NCI-H748 (cell line): ENCODE measurements around the gene DCBLD2.

Experiments
- DNase-seq: peaks from one replicate; lab custom pipeline; 2025; ENCODE audit not compliant: unreplicated experiment; lab: John Stamatoyannopoulos, UW

DCBLD2 gene, protein sequence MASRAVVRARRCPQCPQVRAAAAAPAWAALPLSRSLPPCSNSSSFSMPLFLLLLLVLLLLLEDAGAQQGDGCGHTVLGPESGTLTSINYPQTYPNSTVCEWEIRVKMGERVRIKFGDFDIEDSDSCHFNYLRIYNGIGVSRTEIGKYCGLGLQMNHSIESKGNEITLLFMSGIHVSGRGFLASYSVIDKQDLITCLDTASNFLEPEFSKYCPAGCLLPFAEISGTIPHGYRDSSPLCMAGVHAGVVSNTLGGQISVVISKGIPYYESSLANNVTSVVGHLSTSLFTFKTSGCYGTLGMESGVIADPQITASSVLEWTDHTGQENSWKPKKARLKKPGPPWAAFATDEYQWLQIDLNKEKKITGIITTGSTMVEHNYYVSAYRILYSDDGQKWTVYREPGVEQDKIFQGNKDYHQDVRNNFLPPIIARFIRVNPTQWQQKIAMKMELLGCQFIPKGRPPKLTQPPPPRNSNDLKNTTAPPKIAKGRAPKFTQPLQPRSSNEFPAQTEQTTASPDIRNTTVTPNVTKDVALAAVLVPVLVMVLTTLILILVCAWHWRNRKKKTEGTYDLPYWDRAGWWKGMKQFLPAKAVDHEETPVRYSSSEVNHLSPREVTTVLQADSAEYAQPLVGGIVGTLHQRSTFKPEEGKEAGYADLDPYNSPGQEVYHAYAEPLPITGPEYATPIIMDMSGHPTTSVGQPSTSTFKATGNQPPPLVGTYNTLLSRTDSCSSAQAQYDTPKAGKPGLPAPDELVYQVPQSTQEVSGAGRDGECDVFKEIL

DNA sequence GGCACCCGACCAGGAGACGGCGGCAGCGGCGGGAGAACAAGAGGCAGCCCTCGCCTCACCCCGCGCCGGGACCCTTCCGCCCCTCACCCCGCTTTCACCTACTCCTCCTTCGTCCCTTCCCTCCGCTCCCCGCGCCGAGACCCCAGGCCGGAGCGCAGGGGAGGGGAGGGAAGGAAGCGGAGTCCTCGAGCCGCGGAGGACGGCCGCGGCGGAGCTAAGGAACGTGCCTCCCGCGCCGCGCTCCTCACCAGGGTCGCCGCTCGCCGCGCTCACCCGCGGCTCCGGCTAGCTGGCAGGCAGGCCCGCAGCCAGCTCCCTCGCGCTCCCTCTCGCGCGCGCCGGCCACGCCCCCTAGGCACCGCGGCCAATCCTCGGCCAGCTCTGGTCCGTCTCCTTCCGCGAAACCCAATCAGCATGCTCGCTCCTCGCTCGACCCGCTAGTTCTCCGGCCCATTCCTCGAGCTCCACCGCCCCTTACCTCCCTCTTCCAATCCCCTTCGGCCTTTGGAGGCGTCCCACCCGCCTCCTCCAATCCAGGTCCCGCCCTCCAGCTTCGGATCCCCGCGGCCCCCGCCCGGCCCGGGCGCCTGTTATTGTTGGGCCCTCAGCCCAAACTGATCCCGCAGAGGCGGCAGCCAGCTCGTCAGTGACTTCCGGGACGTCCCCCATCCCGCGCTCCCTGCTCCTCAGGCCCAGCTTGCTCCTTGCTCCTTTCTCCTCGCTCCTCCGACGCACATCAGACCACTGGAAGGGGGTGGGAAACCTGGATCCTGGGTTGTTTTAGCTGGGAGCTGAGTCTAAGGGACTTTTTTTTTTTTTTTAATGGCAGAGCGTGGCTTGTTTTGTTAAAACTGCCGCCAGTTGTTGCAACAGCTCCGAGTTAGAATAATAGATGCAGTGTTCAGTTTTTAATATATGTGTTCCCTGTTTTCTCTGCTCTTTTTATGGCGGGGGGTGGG, at the start of gene DCBLD2:
Gene DCBLD2, minus strand, starts transcription at position 304 of the 959 bp plus-strand sequence. CDS start 369 bp downstream, outside the sequence.
- peak; percentile 92 for DNase-seq

DNA sequence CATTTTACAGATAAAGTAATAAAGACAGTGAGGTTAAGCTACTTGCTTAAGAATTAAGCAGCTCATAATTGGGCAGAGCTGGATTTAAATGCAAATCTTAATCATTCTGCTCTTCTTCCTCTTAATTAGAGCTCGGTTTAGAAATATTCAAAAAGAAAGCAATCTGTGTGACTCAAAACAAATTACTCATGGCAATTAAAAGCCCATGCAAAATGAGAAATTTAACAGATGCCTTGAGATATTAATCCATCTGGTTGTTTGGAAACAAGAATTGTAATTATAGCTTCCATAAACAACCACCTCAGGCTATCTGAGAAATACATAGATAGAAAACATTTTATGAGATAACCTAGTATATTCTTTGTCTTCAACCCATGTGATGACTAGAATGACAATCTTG, 44.2 kb upstream of the DCBLD2 start:
- no peak for DNase-seq

DNA sequence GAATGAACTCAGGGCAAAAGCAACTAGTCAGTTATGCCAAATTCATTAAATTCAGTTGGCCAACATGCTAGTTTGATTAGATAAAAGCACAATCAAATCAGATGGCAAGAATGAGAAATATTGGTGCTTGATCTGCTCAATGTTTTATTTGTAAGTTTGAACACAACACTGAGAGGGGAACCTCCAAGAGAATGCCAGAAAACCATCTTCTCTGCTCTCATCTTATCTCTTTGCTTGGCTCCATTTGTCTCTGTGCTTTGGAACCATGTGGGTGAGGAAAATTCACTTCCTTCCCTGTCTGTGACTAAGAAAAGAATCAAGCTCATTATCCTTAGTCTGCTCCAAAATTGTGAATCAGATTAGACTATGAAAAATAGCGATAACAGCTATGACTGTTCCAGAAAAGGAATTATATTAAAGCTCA, 43.6 kb upstream of the DCBLD2 start:
- no peak for DNase-seq

DNA sequence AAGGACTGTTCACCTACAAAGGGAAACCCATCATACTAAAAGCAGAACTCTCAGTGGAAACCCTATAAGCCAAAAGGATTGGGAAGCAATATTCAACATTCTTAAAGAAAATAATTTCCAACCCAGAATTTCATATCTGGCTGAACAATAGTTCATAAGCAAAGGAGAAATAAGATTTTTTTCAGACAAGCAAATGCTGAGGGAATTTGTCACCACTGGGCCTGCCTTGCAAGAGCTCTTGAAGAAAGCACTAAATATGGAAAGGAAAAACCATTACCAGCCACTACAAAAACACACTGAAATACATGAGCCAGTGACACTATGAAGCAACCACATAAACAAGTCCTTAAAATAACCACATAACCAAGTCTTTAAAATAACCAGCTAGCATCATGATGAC, 28.9 kb upstream of the DCBLD2 start:
- DNase-seq, result no peak

DNA sequence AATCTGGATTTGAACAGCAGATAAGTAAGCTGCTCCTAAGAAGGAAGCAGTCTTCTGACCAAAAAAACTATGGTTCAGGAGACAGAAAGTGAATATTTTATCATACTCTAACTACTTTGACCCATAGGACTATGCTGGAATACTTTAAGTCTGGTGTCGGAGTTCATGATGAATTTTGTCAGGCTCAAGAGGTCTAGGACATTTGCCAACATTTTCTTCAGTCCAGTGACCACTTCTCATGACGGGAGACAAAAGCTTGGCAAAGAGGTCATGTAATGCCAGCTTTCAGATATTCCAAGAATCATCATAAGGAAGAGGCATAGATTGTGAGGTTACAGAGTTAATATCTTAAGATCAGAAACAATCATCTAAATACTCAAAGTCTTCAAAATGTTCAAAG, 20.5 kb upstream of the DCBLD2 start:
- DNase-seq, result no peak

DNA sequence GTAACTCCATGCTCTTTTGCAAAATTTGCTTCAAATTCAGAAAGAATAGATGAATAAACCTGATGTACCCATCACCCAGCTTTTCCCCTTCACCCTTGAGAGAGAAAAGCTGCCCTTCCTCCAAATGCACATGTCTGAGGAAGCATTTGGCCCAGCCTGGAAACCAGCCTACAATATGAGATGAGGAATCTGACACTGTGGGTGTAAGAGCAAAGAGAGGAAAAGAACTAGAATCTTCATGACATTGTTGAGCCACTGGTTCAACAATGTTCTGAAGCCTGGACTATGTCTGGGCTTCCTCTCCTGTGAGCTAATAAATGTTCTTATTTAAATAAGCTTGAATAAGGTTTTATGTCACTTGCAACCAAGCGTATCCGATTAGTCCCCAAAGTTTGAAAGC, 18.7 kb upstream of the DCBLD2 start:
- no peak for DNase-seq

DNA sequence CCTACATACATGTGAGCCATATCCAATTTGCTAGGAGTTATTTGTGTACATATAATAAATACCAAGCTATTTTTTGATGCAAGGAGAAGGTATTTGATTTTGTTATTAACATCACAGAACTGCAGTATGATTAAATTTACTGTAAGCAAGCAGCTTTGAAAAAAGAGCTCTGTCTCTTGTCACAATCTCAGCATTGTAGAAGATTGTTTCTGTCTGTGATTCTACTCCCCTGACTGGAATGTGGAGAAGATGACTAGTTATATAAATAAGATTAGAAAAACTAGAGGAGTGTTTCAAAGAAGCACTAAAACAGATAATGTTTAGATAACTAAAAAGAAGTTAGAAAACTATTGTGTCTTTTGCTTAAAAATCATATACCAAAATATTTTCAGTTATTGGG, 17.1 kb upstream of the DCBLD2 start:
- no peak for DNase-seq

DNA sequence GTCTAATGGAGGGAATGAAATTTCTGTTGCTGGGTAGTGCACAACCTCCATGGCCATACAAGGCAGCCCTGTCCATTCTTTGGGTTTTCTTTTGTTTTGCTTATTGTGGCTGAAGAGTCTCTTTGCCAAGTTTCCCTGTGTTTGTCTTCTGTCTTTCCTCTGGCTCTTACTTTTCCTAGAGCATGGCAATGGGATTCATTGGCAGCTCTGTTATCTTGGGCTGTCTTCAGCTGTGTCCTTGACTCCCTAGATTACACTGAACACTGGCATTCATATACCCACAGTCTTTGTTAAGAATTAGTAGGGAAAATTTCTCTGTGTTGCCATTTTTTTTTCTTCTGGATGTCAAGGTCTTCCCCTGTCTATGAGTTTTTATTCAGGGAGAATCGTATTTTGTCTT, 16.1 kb upstream of the DCBLD2 start:
- DNase-seq, result no peak

DNA sequence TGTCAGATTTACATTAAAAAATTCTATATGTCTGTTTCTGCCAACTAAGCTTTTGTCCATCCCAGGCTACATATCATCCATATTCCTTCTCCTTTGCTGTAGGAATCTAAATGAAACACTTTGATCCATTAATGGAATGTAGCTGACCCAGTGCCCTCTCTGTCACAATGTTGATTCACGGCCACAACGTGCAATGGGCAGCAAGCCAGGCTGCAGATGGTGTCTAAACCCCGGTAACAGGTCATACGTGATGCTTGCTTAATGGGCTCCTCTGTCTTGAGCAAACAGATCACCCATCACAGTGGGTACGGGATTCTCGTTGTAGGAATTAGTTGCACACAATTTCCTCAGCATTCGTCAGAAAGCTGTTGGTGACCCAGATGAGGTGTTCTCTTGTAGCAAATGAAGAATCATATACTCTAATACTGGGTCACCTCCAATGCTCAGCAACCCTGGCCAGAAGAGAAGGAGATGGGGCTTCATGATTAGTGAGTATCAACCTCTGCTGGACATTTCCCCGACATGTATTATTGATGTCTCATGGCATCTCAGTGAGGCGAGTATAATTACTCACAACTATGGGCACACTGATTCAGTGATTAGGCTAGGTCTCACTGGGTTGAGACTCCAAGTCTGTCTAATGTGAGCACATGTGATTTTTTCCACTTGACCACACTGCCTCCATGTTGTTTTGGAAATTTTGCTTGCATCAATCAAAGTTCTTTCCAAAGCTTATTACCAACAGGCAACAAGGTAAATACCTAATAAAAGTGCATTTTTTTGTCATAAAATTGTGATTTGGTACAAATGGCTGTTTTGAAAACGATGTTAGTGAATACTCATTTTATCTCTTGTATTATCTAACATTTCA, 12.9 kb upstream of the DCBLD2 start:
- no peak for DNase-seq

DNA sequence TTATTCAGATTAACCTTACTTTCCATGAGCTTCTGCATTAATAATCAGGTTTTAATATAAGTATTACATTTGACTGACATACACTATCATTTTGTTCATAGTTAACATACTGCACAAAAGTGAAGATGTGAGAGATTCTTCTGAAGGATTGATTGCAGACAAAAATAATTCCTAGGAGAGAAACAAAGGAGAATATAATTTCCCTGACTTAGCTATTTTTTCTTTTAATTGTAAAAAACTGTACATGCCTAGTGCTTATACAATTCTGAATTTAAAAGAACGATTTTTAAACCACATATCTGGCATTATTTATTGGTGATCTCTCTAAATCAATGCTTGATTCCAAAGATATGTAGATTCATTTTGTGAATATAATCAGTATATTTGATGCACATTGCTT, 11.0 kb upstream of the DCBLD2 start:
- no peak for DNase-seq

DNA sequence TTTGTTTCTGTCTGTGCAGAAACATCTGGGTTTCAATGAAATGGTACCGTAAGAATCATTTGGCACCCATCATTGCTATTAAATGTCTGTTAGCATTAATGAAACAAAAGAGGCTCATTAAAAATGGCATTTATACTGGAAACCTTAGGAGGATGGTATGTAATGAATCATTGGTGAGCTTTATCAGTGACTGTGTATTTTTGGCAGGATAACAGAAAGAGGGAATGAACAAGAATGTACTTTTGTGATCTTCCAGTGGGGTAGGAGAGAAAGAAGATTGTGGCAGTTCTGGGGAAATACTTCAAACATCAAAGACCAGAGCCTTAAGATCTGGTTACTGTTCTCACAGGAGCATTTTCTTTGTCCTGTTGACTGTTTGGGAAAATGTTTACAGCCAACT, 4.7 kb upstream of the DCBLD2 start:
- DNase-seq, result no peak

DNA sequence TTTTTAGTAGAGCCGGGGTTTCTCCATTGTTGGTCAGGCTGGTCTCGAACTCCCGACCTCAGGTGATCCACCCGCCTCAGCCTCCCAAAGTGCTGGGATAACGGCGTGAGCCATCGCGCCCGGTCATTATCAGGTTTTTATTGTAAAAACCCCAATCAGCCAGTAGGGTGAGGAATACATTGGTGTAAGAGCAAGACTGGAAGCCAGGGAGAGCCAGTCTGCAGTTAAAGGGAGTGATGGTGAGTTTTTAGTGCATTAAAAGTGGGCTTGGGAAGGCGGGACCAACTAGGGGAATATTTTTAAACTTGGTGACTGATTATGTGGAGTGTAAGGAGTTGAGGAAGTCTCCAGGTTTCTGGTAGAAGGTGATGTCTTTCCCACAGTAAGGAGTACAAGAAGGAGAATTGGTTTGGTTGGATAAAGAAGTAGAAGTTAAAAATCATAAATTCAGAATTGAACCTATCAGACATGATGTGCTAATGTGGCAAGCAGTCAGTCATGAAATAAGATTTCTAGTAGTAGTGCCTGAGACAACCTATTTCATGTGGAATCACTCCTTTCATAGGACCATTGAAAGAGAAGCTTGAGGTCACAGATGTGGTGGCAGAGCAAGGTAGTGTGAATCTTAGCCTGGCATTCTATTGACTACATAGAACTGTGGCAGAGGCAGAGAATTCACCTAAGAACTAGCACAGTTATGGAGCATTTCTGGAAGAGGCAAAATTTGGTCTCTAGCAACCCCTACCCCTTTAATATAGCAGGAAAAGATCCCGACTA, 2.4 kb upstream of the DCBLD2 start:
- DNase-seq, result no peak

DNA sequence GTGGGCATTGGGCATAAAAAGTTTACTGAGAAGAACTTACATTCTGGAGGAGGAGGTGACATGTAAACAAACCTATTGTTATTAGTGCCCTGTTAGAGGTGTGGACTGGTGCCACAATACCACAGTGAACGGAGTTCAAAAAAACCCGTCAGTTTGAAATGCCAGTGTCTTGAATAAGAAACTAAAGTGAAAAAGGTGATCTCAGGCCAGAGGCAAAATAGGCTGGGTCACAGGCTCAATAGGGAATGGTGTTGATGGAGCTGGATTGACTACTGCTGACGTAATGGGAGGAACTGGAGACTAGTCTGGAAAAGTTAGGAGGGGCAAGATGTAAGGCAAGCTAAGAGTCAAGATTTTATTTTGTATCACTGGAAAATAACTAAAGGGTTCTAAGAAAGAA, 1.6 kb upstream of the DCBLD2 start:
- no peak for DNase-seq

DNA sequence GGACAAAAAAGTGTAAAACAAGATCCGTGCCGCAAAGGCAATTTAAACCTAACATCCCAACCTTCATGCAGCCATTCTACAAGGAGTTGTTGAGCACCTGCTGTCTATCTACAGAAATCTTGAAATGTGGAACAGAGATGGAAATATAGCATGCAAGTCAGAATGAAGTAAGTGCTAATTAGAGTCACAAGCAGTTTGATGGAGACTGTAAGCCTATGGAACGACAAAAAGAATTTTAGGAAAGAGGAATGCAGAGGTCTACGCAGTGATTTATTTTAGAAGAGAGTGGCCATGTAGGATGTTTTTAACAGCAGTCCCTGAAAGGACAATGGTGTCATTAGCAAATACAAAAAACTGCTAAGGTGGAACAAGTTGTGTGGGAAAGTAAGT, 851 bp upstream of the DCBLD2 start:
- DNase-seq, result no peak

DNA sequence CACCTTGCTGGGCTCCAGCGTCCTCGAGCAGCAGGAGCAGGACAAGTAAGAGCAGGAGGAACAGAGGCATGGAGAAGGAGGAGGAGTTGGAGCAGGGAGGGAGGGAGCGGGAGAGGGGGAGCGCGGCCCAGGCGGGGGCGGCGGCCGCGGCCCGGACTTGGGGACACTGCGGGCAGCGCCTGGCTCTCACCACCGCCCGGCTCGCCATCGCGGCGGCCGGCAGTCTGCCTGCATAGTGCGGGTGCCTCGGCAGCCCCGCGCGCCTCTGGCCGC, 440 bp downstream of the DCBLD2 start:
- peak; percentile 42 for DNase-seq

DNA sequence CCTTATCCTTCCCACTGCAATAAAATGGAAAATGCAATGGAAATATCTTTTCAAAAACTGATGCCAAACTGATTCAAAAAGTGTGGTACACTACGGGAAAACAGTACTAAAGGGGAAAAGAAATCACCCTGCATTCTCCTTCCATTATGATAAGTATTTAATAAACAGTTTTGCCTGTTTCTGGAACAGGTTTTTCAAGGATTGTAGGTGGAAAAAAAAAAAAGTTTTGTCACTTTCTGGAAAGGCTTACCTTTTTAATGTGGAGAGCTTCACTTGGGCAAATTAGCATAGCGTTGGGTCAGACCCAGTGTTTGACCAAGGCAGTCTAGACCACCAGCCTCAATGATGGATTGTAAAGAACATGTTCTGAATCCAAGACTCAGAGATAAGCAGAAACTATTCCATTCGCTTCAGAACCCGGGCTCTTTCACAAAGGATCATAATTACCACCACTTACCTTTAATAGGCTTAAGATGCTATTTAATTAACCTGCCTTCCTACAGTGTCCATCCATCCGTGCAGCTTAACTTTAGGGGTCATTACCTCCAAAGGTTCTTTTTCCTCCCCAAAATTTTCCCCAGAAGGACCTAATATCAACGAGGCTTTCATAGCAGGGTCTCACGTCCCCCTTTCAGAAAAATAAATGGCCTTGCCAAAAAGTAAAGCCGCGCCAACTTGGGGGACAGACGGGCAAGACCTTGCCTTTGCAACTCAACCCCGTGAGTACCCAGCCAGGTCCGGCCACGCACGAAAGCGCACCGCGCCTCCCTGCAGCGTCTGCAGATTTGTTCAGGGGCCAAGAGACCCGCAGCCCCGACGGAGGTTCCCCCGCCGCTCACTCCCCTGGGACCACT, 1.0 kb downstream of the DCBLD2 start:
- peak; percentile 6 for DNase-seq

DNA sequence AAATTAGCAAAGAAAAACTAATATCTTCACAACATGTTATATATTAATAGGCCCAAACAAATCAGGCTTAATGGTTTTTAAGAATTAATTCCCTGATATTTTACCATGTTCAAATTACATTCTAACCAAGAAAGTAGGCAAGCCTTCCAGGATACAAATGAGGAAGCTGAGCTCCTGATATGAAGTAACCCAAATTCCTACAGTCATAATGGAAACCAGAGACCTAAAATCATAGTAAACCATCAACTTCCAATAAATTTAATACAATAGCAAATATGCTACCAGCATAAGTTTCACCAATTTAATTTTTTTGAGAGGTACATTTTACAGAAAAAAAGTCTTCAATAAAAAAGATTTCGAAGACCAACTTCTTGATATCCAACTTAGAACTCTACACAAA, 3.8 kb downstream of the DCBLD2 start:
- DNase-seq, result no peak

DNA sequence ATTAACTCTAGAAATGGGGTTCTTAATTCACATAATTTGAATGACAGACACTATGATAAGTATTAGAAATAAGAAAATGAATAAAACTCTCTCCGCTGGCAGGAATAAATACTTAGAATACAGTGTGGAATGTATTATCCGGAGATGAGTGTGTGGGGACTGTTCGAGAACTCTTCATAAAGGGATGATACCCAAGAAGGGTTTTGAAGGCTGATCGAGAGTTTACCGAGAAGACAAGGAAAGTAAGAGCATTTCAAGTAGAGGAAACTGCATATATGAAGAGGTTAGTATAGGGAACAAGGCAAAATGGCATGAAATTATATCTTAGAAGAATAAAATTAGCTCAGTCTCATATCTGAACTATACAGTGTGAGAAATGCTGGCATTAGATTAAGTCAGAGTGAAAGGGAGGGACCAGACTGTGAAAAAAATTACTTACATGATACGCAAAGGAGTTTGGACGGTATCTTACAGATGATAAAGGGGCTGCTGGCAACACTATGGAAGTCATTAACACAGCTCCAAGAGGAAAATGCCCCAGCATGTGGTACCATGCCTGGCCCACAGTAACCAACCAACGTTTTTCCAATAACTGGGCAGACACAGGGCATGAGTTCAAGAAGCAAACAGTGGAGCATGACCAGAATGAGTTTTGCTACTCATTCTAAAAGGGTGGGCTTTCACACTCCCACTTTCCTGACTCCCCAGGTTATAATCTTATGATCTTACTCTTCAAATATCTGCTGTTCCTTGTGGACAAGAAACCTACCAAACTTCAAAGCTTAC, 6.5 kb downstream of the DCBLD2 start:
- no peak for DNase-seq
